Measurements from ENCODE around the gene TJAP1. TPM values are rescaled to one million over a fixed set of nuclear protein-coding genes. Genes with fewer than 3 reads are reported as not detected.
A peak's percentile ranks its signal among the peaks of the same experiment; 100 is the strongest.

Gene TJAP1
- total RNA-seq, 2 experiments from 2014 or later, result 23.6 to 24.4 TPM

GRCh38 chr6:43494321-43494720 is 17.0 kb downstream of the TJAP1 start:
- H3K36me3 Mint-ChIP-seq (ENCODE audit: low read depth), result peaks cover 34% of the 10 kb centered on the region
- no peaks in the 10 kb centered on the region for H3K9me3 ChIP-seq (ENCODE audit: control insufficient read depth in 1 of 2, insufficient read depth in 1 of 2, low read length in 2 of 2)
- peaks cover 29% of the 10 kb centered on the region for H3K36me3 ChIP-seq (ENCODE audit: insufficient read depth, low read length)
- peak overlapping the region; percentile 39 for H3K27ac Mint-ChIP-seq
- no peak overlapping the region for H3K4me3 ChIP-seq (ENCODE audit: low read length)
- ATAC-seq (ENCODE audit: poor library complexity) (no peak), DNase-seq (no peak)
- no peaks in the 10 kb centered on the region for H3K27me3 ChIP-seq (ENCODE audit: control insufficient read depth in 1 of 2, insufficient read depth in 2 of 2, low read length in 2 of 2)
- POLR2A ChIA-PET, result interaction anchor here (0.6 to 1.8 kb wide), 4 partner anchors 16 to 44 kb away, joined by 3 to 13 read pairs (median 4); partner anchors contain the start of genes DLK2 and TJAP1
- H3K9me3 Mint-ChIP-seq, result no peaks in the 10 kb centered on the region
- CTCF ChIA-PET, result interaction anchor here (0.5 to 2.4 kb wide), 4 partner anchors 12 to 231 kb away, joined by 3 to 6 read pairs (median 4); no protein-coding TSS in a partner anchor
- H3K4me3 Mint-ChIP-seq, result no peak overlapping the region
- TF ChIP-seq CTCF (IDR thresholded peaks at IDR 0.05), result no peak
- H3K27ac ChIP-seq (ENCODE audit: low read depth in 1 of 2, low read length in 2 of 2), result no peak overlapping the region
- peaks cover 28% of the 10 kb centered on the region for H3K4me1 ChIP-seq (ENCODE audit: insufficient read depth, low read length)
- peaks cover 40% of the 10 kb centered on the region for H3K4me1 Mint-ChIP-seq (ENCODE audit: low read depth)
- intact Hi-C loops (cut with DNase I, micrococcal nuclease), result no loop called here
- no peaks in the 10 kb centered on the region for H3K27me3 Mint-ChIP-seq

- peaks cover 27% of the 10 kb centered on the region for H3K4me1 ChIP-seq (ENCODE audit: insufficient read depth, low read length)
- POLR2A ChIA-PET, result interaction anchor here (0.6 to 2.4 kb wide), 4 partner anchors 15 to 44 kb away, joined by 3 to 13 read pairs (median 8); partner anchors contain the start of genes DLK2, LRRC73 and TJAP1
- Mint-ChIP-seq H3K27me3 (no peaks in the 10 kb centered on the region), H3K4me1 (ENCODE audit: low read depth) (peaks cover 40% of the 10 kb centered on the region), H3K9me3 (no peaks in the 10 kb centered on the region), H3K27ac (peak overlapping the region; percentile 87), H3K4me3 (no peak overlapping the region), H3K36me3 (ENCODE audit: low read depth) (peaks cover 38% of the 10 kb centered on the region)
- peak overlapping the region in 1 of 2 donors; percentile 41 for H3K27ac ChIP-seq (ENCODE audit: low read depth in 1 of 2, low read length in 2 of 2)
- no peak for DNase-seq
- H3K9me3 ChIP-seq (ENCODE audit: control insufficient read depth in 1 of 2, insufficient read depth in 1 of 2, low read length in 2 of 2), result no peaks in the 10 kb centered on the region
- H3K36me3 ChIP-seq (ENCODE audit: insufficient read depth, low read length), result peaks cover 29% of the 10 kb centered on the region
- no peaks in the 10 kb centered on the region for H3K27me3 ChIP-seq (ENCODE audit: control insufficient read depth in 1 of 2, insufficient read depth in 2 of 2, low read length in 2 of 2)
- TF ChIP-seq CTCF (IDR thresholded peaks at IDR 0.05), result no peak
- intact Hi-C loops (cut with DNase I, micrococcal nuclease), result no loop called here
- CTCF ChIA-PET, result interaction anchor here (1.4 to 2.4 kb wide), 3 partner anchors 12 to 231 kb away, joined by 3 to 6 read pairs (median 3); no protein-coding TSS in a partner anchor
- ATAC-seq (ENCODE audit: poor library complexity), result no peak
- no peak overlapping the region for H3K4me3 ChIP-seq (ENCODE audit: low read length)
Observed at GRCh38 chr6:43494766-43495165, 17.4 kb downstream of the TJAP1 start.

- Mint-ChIP-seq H3K27me3 (no peaks in the 10 kb centered on the region), H3K9me3 (no peaks in the 10 kb centered on the region), H3K27ac (peak overlapping the region; percentile 87), H3K4me1 (ENCODE audit: low read depth) (peaks cover 36% of the 10 kb centered on the region), H3K4me3 (no peak overlapping the region), H3K36me3 (ENCODE audit: low read depth) (peaks cover 45% of the 10 kb centered on the region)
- intact Hi-C loops (cut with DNase I, micrococcal nuclease), result no loop called here
- ChIA-PET POLR2A (interaction anchor here (1.6 to 2.4 kb wide), 3 partner anchors 14 to 40 kb away, joined by 6 to 13 read pairs (median 10); partner anchors contain the start of genes DLK2, LRRC73 and TJAP1), CTCF (interaction anchor here (1.4 to 1.5 kb wide), 2 partner anchors 109 to 232 kb away, joined by 3 read pairs; no protein-coding TSS in a partner anchor)
- DNase-seq (peak in 6 of 14 experiments; percentile 26 to 64 (median 48)), ATAC-seq (ENCODE audit: poor library complexity) (peak; percentile 89)
- no peaks in the 10 kb centered on the region for H3K9me3 ChIP-seq (ENCODE audit: control insufficient read depth in 1 of 2, insufficient read depth in 1 of 2, low read length in 2 of 2)
- H3K4me3 ChIP-seq (ENCODE audit: low read length), result no peak overlapping the region
- peaks cover 34% of the 10 kb centered on the region for H3K36me3 ChIP-seq (ENCODE audit: insufficient read depth, low read length)
- peaks cover 27% of the 10 kb centered on the region for H3K4me1 ChIP-seq (ENCODE audit: insufficient read depth, low read length)
- TF ChIP-seq CTCF (IDR thresholded peaks at IDR 0.05), result peak; percentile 22
- no peaks in the 10 kb centered on the region for H3K27me3 ChIP-seq (ENCODE audit: control insufficient read depth in 1 of 2, insufficient read depth in 2 of 2, low read length in 2 of 2)
- peak overlapping the region in 1 of 2 donors; percentile 41 for H3K27ac ChIP-seq (ENCODE audit: low read depth in 1 of 2, low read length in 2 of 2)
Observed at GRCh38 chr6:43495409-43495941, 18.1 kb downstream of the TJAP1 start.

All from CD4-positive, alpha-beta T cell (primary cell).